Caco-2 (cell line): ENCODE results near the gene STIM2. TPM values are rescaled to one million over a fixed set of nuclear protein-coding genes. Genes with fewer than 3 reads are reported as not detected.

Source experiments
- BruUV-seq: library from RNA; stranded (reverse); fragments of 400-500 nt; replicated peaks from 2 replicates; lab custom pipeline; 2021; lab: Mats Ljungman, UMichigan
- CTCF ChIA-PET: fragments of 300-600 bp; sonication (Branson Sonifier 250); formaldehyde crosslinking; loops from one replicate; lab custom pipeline; 2022; ENCODE audit warnings: antibody characterized with exemption; lab: Charles Lee
- POLR2A ChIA-PET: fragments of 300-600 bp; sonication (Branson Sonifier 250); formaldehyde crosslinking; loops from one replicate; lab custom pipeline; 2022; ENCODE audit warnings: antibody characterized with exemption; lab: Charles Lee
- DNase-seq, 2 experiments: peaks; one replicate each; pipeline versions ENCODE4 v3.0.0 to v3.0.0-alpha.2; 2020 to 2022
- H3K27me3 ChIP-seq: replicated peaks from 2 replicates; pipeline ENCODE4 v1.6.0; 2011; ENCODE audit warnings: low read length; ENCODE audit not compliant: control insufficient read depth, insufficient read depth
- H3K36me3 ChIP-seq: 2 replicates; pipeline ENCODE4 v1.5.1; 2011; ENCODE audit warnings: low read length; ENCODE audit not compliant: control insufficient read depth, insufficient read depth
- H3K4me1 ChIP-seq: fragments of 250-450 bp; sonication (Bioruptor Pico); 2 replicates; pipeline ENCODE4 v1.5.1; 2020; ENCODE audit warnings: mild to moderate bottlenecking
- H3K4me3 ChIP-seq: 2 replicates; pipeline ENCODE4 v1.5.1; 2011; ENCODE audit warnings: low read depth, mild to moderate bottlenecking, control low read depth, low read length
- H3K9me3 ChIP-seq: fragments of 250-450 bp; sonication (Bioruptor Pico); 2 replicates; pipeline ENCODE4 v1.5.1; 2020; ENCODE audit warnings: mild to moderate bottlenecking, moderate library complexity
- H3K27ac Mint-ChIP-seq: one replicate; pipeline ENCODE4 v1.8.0; 2022; ENCODE audit warnings: mixed read lengths; ENCODE audit not compliant: unreplicated experiment
- H3K27me3 Mint-ChIP-seq: one replicate; pipeline ENCODE4 v1.8.0; 2022; ENCODE audit warnings: mixed read lengths; ENCODE audit not compliant: insufficient read depth, unreplicated experiment
- H3K36me3 Mint-ChIP-seq: one replicate; pipeline ENCODE4 v1.8.0; 2022; ENCODE audit warnings: mild to moderate bottlenecking, mixed read lengths; ENCODE audit not compliant: insufficient read depth, unreplicated experiment
- H3K4me1 Mint-ChIP-seq: one replicate; pipeline ENCODE4 v1.8.0; 2022; ENCODE audit warnings: low read depth, mixed read lengths; ENCODE audit not compliant: unreplicated experiment
- H3K4me3 Mint-ChIP-seq: one replicate; pipeline ENCODE4 v1.8.0; 2022; ENCODE audit warnings: mild to moderate bottlenecking, moderate library complexity, mixed read lengths; ENCODE audit not compliant: unreplicated experiment
- H3K9me3 Mint-ChIP-seq: one replicate; pipeline ENCODE4 v1.8.0; 2022; ENCODE audit warnings: mixed read lengths; ENCODE audit not compliant: unreplicated experiment
- intact Hi-C: fragments of 100-400 bp; cut with micrococcal nuclease; formaldehyde crosslinking; loops from one replicate; pipeline ENCODE4 v1.10.0; 2022; ENCODE audit not compliant: unreplicated experiment
- total RNA-seq: library from RNA; stranded (reverse); gene quantifications from 2 replicates; pipeline ENCODE4 v1.2.3, GENCODE V29; 2022
- TF ChIP-seq, protein P1 (sequence below), 2 experiments: fragments of 200-600 bp in 1 of 2; IDR thresholded peaks; 1 replicate in 1 of 2; 2 replicates in 1 of 2; pipeline versions ENCODE4 v1.5.1 to v1.8.0; 2011 to 2022; ENCODE audit warnings: antibody characterized with exemption in 1 of 2, control low read depth in 1 of 2, inconsistent platforms in 1 of 2, low read depth in 1 of 2, low read length in 1 of 2, mild to moderate bottlenecking in 1 of 2, moderate library complexity in 1 of 2; ENCODE audit not compliant: insufficient read depth in 1 of 2, severe bottlenecking in 1 of 2, unreplicated experiment in 1 of 2

STIM2 gene
- total RNA-seq, 1 experiment from 2014 or later, result 27.2 TPM

DNA sequence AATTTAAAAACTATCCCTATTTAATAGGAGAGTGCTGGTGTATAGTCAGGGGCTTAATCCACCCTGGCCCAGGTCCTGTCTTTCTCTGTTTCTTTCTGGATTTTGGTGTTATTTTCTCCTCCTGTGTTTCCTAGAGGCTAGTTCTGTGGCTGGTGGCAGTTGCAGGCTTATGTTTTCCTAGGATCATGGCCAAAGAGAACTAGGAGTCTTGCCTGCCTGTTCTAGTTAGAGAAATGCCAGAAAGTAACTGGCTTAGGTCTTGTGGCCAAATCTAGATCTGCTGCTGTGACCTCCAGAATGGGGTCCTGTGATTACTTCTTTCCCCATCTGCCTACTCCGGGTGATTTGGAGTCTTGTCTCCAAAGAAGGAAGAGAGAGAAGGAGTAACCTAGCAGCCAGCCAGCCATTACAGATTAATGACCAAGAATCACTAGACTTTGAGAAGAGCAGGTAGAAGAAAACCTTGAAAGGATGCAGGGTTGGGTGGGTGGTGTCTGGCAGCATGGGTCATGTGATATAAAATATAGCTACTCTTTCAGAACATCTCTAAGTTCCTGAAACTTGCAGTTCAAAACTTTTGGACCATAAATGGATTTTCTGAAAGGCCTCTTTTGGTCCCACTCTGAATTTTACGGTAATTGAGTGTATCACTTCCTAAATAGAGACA lies 117.9 kb downstream of the STIM2 start:
- H3K27ac Mint-ChIP-seq, result no peak overlapping the region
- intact Hi-C loops, result no loop called here
- Histone ChIP-seq H3K4me1 (0 out of 2 replicates have a peak, but pooled peaks cover 6% of the 10 kb centered on the region), H3K36me3 (no peaks in the 10 kb centered on the region), H3K9me3 (no peaks in the 10 kb centered on the region), H3K27me3 (no peaks in the 10 kb centered on the region), H3K4me3 (no peak overlapping the region)
- TF ChIP-seq, protein P1, sequence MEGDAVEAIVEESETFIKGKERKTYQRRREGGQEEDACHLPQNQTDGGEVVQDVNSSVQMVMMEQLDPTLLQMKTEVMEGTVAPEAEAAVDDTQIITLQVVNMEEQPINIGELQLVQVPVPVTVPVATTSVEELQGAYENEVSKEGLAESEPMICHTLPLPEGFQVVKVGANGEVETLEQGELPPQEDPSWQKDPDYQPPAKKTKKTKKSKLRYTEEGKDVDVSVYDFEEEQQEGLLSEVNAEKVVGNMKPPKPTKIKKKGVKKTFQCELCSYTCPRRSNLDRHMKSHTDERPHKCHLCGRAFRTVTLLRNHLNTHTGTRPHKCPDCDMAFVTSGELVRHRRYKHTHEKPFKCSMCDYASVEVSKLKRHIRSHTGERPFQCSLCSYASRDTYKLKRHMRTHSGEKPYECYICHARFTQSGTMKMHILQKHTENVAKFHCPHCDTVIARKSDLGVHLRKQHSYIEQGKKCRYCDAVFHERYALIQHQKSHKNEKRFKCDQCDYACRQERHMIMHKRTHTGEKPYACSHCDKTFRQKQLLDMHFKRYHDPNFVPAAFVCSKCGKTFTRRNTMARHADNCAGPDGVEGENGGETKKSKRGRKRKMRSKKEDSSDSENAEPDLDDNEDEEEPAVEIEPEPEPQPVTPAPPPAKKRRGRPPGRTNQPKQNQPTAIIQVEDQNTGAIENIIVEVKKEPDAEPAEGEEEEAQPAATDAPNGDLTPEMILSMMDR (IDR thresholded peaks at IDR 0.05; ENCODE audit: insufficient read depth in 1 of 2, low read depth in 1 of 2, low read length in 1 of 2, severe bottlenecking in 1 of 2, unreplicated experiment in 1 of 2), result no peak
- H3K27me3 Mint-ChIP-seq, result no peaks in the 10 kb centered on the region
- H3K4me3 Mint-ChIP-seq, result no peak overlapping the region
- ChIA-PET POLR2A (no interaction called here), CTCF (no interaction called here)
- no peaks in the 10 kb centered on the region for H3K36me3 Mint-ChIP-seq
- no TSS peak for BruUV-seq
- no peak for DNase-seq
- H3K4me1 Mint-ChIP-seq, result peaks cover 7% of the 10 kb centered on the region
- H3K9me3 Mint-ChIP-seq, result no peaks in the 10 kb centered on the region

DNA sequence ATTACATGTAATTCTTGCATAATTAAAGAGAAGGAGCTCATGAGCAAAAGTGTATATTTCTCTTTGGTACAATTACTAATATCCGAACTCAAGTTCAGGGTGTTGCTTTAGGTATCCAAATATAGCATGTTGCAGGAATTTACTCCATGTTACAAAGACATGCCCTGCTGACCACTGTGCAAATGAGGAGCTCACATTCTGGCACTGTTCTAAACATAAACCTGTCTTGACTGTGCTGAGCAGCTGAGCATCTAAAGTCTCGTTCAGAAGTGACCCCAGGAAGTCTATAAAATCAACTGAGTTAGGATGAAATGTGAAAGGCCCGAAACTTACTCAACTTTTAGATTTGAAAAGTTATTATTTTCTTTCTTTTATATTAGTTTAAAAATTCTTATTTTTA lies 124.3 kb downstream of the STIM2 start:
- intact Hi-C loops, result no loop called here
- 0 out of 2 replicates have a peak, but pooled peaks cover 6% of the 10 kb centered on the region for H3K4me1 ChIP-seq
- Mint-ChIP-seq H3K27me3 (no peaks in the 10 kb centered on the region), H3K27ac (no peak overlapping the region), H3K36me3 (no peaks in the 10 kb centered on the region), H3K4me3 (no peak overlapping the region), H3K9me3 (no peaks in the 10 kb centered on the region), H3K4me1 (peaks cover 20% of the 10 kb centered on the region)
- H3K27me3 ChIP-seq, result no peaks in the 10 kb centered on the region
- H3K36me3 ChIP-seq, result no peaks in the 10 kb centered on the region
- POLR2A ChIA-PET, result no interaction called here
- BruUV-seq, result no TSS peak
- no peaks in the 10 kb centered on the region for H3K9me3 ChIP-seq
- CTCF ChIA-PET, result no interaction called here
- DNase-seq, result no peak
- no peak overlapping the region for H3K4me3 ChIP-seq
- TF ChIP-seq, protein P1 (IDR thresholded peaks at IDR 0.05; ENCODE audit: insufficient read depth in 1 of 2, low read depth in 1 of 2, low read length in 1 of 2, severe bottlenecking in 1 of 2, unreplicated experiment in 1 of 2), result no peak

DNA sequence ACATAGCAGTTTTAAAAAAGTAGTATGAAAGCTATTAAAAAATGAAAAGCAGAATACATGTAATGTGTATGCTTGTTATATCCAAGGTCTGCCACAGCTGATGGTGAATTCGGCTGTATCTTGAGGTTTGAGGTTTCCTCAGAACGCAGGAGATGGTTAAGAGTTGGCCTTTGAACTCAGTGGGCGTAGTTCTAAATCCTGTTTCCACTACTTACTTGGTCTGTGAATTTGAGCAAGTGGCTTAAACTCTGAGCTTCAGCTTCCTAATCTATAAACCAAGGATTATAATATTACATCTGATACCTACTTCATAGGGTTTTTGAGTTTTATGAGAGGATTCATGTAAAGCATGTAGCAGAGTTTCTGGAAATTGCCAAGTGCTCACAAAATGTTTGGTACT lies 125.2 kb downstream of the STIM2 start:
- DNase-seq, result no peak
- Mint-ChIP-seq H3K27ac (no peak overlapping the region), H3K4me1 (peaks cover 20% of the 10 kb centered on the region), H3K9me3 (no peaks in the 10 kb centered on the region), H3K4me3 (no peak overlapping the region), H3K36me3 (no peaks in the 10 kb centered on the region), H3K27me3 (no peaks in the 10 kb centered on the region)
- Histone ChIP-seq H3K4me3 (no peak overlapping the region), H3K27me3 (no peaks in the 10 kb centered on the region), H3K36me3 (no peaks in the 10 kb centered on the region), H3K4me1 (0 out of 2 replicates have a peak, but pooled peaks cover 6% of the 10 kb centered on the region), H3K9me3 (no peaks in the 10 kb centered on the region)
- CTCF ChIA-PET, result no interaction called here
- TF ChIP-seq, protein P1 (IDR thresholded peaks at IDR 0.05; ENCODE audit: insufficient read depth in 1 of 2, low read depth in 1 of 2, low read length in 1 of 2, severe bottlenecking in 1 of 2, unreplicated experiment in 1 of 2), result no peak
- BruUV-seq, result no TSS peak
- intact Hi-C loops, result no loop called here
- POLR2A ChIA-PET, result no interaction called here
